Measurements from ENCODE around the gene KRT73.
A peak's percentile ranks its signal among the peaks of the same experiment; 100 is the strongest.

KRT73 gene

DNA sequence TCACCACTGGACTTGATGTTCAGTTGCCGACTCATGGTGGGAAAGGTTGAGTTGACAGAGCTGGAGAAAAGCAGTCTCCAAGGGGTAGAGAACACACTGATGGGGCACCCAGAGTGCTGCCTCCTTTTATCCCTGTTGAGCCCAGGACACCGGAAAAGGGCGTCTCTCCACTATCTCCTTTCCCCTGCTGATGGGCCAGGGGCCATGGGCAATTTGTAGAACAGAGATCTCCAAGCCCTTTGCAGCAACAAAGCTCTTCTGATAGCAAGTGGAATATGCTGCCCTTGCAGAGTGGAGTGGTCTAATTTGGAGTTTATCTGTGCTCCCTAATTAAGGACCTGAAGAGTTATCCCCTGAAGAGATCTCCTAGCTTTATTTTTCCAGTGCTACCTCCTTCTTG, 44.6 kb downstream of the KRT73 start, which contains the start of gene KRT74:
Gene KRT74, minus strand, starts transcription at position 101 of the 400 bp plus-strand sequence. Its CDS starts 66 bp downstream, at position 35.
- no peaks in the 10 kb centered on the region for H3K4me1 ChIP-seq
- TF ChIP-seq, protein P1, sequence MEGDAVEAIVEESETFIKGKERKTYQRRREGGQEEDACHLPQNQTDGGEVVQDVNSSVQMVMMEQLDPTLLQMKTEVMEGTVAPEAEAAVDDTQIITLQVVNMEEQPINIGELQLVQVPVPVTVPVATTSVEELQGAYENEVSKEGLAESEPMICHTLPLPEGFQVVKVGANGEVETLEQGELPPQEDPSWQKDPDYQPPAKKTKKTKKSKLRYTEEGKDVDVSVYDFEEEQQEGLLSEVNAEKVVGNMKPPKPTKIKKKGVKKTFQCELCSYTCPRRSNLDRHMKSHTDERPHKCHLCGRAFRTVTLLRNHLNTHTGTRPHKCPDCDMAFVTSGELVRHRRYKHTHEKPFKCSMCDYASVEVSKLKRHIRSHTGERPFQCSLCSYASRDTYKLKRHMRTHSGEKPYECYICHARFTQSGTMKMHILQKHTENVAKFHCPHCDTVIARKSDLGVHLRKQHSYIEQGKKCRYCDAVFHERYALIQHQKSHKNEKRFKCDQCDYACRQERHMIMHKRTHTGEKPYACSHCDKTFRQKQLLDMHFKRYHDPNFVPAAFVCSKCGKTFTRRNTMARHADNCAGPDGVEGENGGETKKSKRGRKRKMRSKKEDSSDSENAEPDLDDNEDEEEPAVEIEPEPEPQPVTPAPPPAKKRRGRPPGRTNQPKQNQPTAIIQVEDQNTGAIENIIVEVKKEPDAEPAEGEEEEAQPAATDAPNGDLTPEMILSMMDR (IDR thresholded peaks at IDR 0.05; ENCODE audit: low read depth, low read length) = no peak
- H3K4me3 ChIP-seq (ENCODE audit: low read depth, low read length) = no peak within 1 kb of the TSS
- no peaks in the 10 kb centered on the region for H3K9me3 ChIP-seq
- peaks cover 53% of the 10 kb centered on the region for H3K27me3 ChIP-seq
- DNase-seq = no peak
- H3K36me3 ChIP-seq = no peaks in the 10 kb centered on the region

DNA sequence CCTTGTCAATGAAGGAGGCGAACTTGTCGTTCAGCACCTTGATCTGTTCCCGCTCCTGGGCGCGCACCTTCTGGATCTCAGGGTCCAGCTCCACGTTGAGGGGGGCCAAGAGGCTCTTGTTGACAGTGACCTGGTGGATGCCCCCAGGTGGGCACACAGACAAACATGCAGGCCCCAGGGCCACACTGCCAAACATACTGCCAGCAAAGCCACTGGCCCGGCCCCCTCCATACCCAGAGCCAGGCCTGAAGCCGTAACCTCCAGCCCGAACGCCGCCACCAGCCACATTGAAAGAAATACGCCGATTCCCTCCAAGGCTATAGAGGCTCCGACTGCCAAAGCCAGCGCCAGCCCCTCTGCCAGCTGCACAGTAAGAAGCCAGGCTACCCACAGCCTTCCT, 45.1 kb downstream of the KRT73 start:
- Histone ChIP-seq H3K4me1 (no peaks in the 10 kb centered on the region), H3K36me3 (no peaks in the 10 kb centered on the region), H3K9me3 (no peaks in the 10 kb centered on the region), H3K4me3 (ENCODE audit: low read depth, low read length) (no peak overlapping the region), H3K27me3 (peaks cover 52% of the 10 kb centered on the region)
- TF ChIP-seq, protein P1 (IDR thresholded peaks at IDR 0.05; ENCODE audit: low read depth, low read length) = no peak
- DNase-seq = no peak

DNA sequence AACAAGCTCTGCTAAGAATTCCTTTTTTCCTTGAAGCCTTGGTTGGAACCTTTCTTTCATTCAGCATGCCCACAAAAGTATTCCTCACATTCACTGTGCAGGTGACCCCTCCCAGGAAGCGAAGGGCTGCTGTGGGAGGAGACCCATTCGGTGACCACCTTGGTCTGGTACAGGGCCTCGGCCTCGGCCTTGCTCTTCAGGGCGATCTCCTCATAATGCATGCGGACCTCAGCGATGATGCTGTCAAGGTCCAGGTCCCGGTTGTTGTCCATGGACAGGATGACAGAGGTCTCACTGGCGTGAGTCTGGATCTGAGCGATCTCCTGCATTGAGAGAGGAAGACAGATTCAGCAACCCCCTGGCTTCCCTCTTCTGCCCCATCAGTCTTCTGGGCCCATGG, 47.8 kb downstream of the KRT73 start:
- Histone ChIP-seq H3K4me1 (no peaks in the 10 kb centered on the region), H3K4me3 (ENCODE audit: low read depth, low read length) (no peak overlapping the region), H3K36me3 (no peaks in the 10 kb centered on the region), H3K9me3 (no peaks in the 10 kb centered on the region), H3K27me3 (peaks cover 55% of the 10 kb centered on the region)
- DNase-seq = no peak
- TF ChIP-seq, protein P1 (IDR thresholded peaks at IDR 0.05; ENCODE audit: low read depth, low read length) = no peak

DNA sequence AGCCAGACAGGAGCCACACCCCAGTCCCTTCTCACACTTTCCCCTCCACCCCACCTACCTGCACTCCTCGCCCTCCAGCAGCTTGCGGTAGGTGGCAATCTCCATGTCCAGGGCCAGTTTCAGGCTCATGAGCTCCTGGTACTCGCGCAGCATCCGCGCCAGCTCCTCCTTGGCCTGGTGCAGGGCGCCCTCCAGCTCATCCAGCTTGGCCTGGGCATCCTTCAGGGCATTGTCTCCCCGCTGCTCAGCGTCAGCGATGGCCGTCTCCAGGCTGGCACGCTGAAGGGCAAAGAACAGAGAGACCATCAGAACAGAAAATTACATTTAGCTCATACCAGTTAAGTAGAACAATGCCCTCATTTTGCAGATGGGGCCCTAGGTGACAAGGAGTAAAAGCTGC, 50.2 kb downstream of the KRT73 start:
- Histone ChIP-seq H3K4me1 (no peaks in the 10 kb centered on the region), H3K27me3 (peaks cover 48% of the 10 kb centered on the region), H3K36me3 (no peaks in the 10 kb centered on the region), H3K4me3 (ENCODE audit: low read depth, low read length) (no peak overlapping the region), H3K9me3 (no peaks in the 10 kb centered on the region; the same call in 1 of the 2 replicates)
- DNase-seq = no peak
- TF ChIP-seq, protein P1 (IDR thresholded peaks at IDR 0.05; ENCODE audit: low read depth, low read length) = no peak

DNA sequence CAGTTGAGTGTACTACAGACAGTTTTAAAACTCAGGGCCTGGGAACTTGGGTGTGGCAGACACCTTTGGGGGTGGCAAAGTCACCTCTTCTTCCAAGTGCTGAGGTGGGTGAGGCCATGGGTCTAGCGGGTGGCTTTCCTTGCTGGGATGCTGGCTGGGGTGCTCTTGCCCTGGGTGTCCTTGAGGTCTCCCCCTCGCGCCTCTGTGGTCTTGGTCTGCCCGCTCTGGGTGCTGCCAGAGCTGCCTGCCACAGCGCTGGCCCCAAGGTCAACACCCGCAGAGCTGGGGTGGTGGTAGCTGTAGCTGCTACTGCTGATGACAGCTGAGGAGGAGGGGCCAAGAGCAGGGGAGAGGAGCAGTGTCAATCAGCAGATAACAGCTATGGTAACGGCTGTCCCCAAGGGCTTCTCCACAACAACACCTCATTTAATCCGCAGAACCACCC, 51.5 kb downstream of the KRT73 start:
- no peaks in the 10 kb centered on the region; the same call in 1 of the 2 replicates for H3K9me3 ChIP-seq
- H3K27me3 ChIP-seq = peaks cover 39% of the 10 kb centered on the region
- DNase-seq = peak; percentile 28
- TF ChIP-seq, protein P1 (IDR thresholded peaks at IDR 0.05; ENCODE audit: low read depth, low read length) = no peak
- H3K4me1 ChIP-seq = no peaks in the 10 kb centered on the region
- H3K4me3 ChIP-seq (ENCODE audit: low read depth, low read length) = no peak overlapping the region
- H3K36me3 ChIP-seq = no peaks in the 10 kb centered on the region

DNA sequence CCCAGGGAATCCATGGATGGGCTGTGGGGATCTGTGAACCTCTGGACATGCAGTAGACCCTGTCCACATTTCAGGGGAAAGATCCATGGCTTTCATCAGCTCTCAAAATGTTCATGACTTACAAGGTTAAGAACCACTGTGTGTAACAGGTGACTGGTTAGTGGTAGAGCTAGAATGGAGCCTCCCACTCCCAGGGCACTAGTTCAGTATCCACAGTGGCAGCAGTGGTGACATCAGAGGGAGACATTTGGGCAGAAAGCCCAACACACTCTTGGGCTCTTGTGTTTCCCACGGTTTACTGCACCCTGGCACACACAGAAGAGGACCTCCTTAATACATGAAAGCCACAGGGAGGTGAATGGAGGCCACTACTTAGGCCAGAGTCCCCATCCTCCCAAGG, 53.8 kb downstream of the KRT73 start:
- TF ChIP-seq, protein P1 (IDR thresholded peaks at IDR 0.05; ENCODE audit: low read depth, low read length) = no peak
- Histone ChIP-seq H3K36me3 (no peaks in the 10 kb centered on the region), H3K27me3 (peaks cover 16% of the 10 kb centered on the region), H3K4me1 (no peaks in the 10 kb centered on the region), H3K9me3 (no peaks in the 10 kb centered on the region; the same call in 1 of the 2 replicates), H3K4me3 (ENCODE audit: low read depth, low read length) (no peak overlapping the region)
- no peak for DNase-seq
